Parathyroid adenoma (tissue), 2 donors: Measurements from ENCODE around the gene EDNRB.

Source experiments
- H2AFZ ChIP-seq: fragments of 300-600 bp; sonication (generic); one replicate; pipeline ENCODE4 v1.7.0; 2017; ENCODE audit warnings: antibody characterized with exemption, mild to moderate bottlenecking
- H3K27ac ChIP-seq: fragments of 300-600 bp; sonication (generic); one replicate; pipeline ENCODE4 v1.7.0; 2017
- H3K27me3 ChIP-seq: fragments of 300-600 bp; sonication (generic); one replicate; pipeline ENCODE4 v1.7.0; 2017; ENCODE audit warnings: low read length; ENCODE audit not compliant: control insufficient read depth, insufficient read depth
- H3K36me3 ChIP-seq: fragments of 300-600 bp; sonication (generic); one replicate; pipeline ENCODE4 v1.7.0; 2017; ENCODE audit warnings: low read length; ENCODE audit not compliant: control insufficient read depth, insufficient read depth
- H3K4me1 ChIP-seq: fragments of 300-600 bp; sonication (generic); one replicate; pipeline ENCODE4 v1.7.0; 2017; ENCODE audit warnings: control low read depth
- H3K4me2 ChIP-seq: fragments of 300-600 bp; sonication (generic); one replicate; pipeline ENCODE4 v1.7.0; 2017; ENCODE audit warnings: low read length
- H3K4me3 ChIP-seq: fragments of 300-600 bp; sonication (generic); one replicate; pipeline ENCODE4 v1.7.0; 2017; ENCODE audit warnings: low read depth, low read length
- H3K79me2 ChIP-seq: fragments of 300-600 bp; sonication (generic); one replicate; pipeline ENCODE4 v1.7.0; 2017; ENCODE audit warnings: control low read depth
- H3K9ac ChIP-seq: fragments of 300-600 bp; sonication (generic); one replicate; pipeline ENCODE4 v1.7.0; 2017; ENCODE audit warnings: mild to moderate bottlenecking
- H3K9me3 ChIP-seq: fragments of 300-600 bp; sonication (generic); one replicate; pipeline ENCODE4 v1.7.0; 2017; ENCODE audit warnings: low read length; ENCODE audit not compliant: control insufficient read depth
- TF ChIP-seq, protein P1 (sequence below): fragments of 300-600 bp; sonication (generic); IDR thresholded peaks from one replicate; pipeline ENCODE4 v1.7.0; 2017; ENCODE audit warnings: antibody characterized with exemption, mild to moderate bottlenecking
- donor health status: primary hyperparathyroidism.

EDNRB gene

DNA sequence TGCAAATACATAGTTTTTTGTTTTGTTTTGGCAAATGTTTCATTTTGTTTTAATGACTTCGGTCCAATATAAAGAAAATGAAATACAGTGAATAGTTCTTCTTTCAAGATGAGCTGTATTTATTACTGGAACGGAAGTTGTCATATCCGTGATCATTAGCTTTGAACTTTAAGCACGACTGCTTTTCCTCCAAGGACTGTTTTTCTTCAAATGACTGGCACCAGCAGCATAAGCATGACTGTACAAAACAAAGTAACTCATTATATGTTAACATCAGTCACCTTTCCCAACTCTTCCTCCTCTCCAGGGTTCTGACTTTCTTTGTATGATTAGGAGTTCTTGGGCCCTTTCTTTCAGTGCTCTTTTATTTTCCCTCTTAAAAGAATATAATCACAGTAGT lies 20.5 kb downstream of the EDNRB start:
- Histone ChIP-seq H3K9me3 (no peaks in the 10 kb centered on the region), H3K27ac (peak overlapping the region; percentile 73), H3K4me3 (no peak overlapping the region), H3K9ac (no peak overlapping the region), H3K4me1 (no peaks in the 10 kb centered on the region), H3K27me3 (no peaks in the 10 kb centered on the region), H2AFZ (no peak overlapping the region), H3K36me3 (no peaks in the 10 kb centered on the region), H3K4me2 (no peak overlapping the region), H3K79me2 (no peaks in the 10 kb centered on the region)
- TF ChIP-seq, protein P1, sequence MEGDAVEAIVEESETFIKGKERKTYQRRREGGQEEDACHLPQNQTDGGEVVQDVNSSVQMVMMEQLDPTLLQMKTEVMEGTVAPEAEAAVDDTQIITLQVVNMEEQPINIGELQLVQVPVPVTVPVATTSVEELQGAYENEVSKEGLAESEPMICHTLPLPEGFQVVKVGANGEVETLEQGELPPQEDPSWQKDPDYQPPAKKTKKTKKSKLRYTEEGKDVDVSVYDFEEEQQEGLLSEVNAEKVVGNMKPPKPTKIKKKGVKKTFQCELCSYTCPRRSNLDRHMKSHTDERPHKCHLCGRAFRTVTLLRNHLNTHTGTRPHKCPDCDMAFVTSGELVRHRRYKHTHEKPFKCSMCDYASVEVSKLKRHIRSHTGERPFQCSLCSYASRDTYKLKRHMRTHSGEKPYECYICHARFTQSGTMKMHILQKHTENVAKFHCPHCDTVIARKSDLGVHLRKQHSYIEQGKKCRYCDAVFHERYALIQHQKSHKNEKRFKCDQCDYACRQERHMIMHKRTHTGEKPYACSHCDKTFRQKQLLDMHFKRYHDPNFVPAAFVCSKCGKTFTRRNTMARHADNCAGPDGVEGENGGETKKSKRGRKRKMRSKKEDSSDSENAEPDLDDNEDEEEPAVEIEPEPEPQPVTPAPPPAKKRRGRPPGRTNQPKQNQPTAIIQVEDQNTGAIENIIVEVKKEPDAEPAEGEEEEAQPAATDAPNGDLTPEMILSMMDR, result no peak

DNA sequence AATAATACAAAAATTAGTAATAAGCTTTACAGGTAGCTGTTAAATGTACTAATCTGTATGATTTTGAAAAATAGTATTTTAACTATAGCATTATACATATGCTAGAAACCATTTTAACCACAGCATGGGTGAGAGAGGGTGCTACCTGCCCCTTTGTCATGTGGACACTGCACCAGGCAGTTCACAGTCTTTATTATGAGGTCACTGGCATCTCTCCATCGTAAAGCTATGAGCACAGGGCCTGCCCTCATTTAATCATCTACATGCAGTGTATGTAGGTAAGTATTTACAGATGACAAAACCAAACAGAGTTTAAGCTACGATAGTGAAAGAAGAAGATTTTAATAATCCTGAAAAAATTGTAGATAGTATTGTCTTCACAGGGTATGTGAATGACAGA lies 21.7 kb downstream of the EDNRB start:
- H3K4me2 ChIP-seq, result no peak overlapping the region
- no peaks in the 10 kb centered on the region for H3K27me3 ChIP-seq
- TF ChIP-seq, protein P1, result no peak
- H3K36me3 ChIP-seq, result no peaks in the 10 kb centered on the region
- H3K4me1 ChIP-seq, result no peaks in the 10 kb centered on the region
- no peaks in the 10 kb centered on the region for H3K79me2 ChIP-seq
- peak overlapping the region; percentile 73 for H3K27ac ChIP-seq
- no peak overlapping the region for H3K9ac ChIP-seq
- H2AFZ ChIP-seq, result no peak overlapping the region
- H3K9me3 ChIP-seq, result no peaks in the 10 kb centered on the region
- no peak overlapping the region for H3K4me3 ChIP-seq

DNA sequence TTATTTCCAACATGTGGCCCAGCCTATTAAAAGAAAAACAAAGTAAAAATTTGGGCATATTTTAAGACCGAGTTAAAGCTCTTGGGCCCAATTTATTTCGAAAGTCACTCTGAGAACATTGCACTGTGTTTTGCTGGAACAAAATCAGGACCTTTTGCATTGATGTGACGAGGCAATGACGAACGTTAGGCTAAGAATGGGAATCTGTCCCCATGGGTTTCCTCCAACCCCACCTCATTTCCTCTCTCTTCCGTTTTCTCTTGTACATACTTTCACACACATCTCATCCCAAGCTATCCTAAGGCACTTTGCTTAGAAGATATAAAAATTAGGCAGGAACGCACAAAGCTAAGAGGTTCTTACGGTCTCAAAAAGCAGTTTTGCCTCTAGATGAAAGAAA lies 22.1 kb downstream of the EDNRB start:
- H3K79me2 ChIP-seq, result no peaks in the 10 kb centered on the region
- TF ChIP-seq, protein P1, result no peak
- no peaks in the 10 kb centered on the region for H3K27me3 ChIP-seq
- no peak overlapping the region for H2AFZ ChIP-seq
- H3K36me3 ChIP-seq, result no peaks in the 10 kb centered on the region
- H3K27ac ChIP-seq, result peak overlapping the region; percentile 73
- H3K9ac ChIP-seq, result no peak overlapping the region
- H3K4me2 ChIP-seq, result no peak overlapping the region
- no peaks in the 10 kb centered on the region for H3K4me1 ChIP-seq
- H3K4me3 ChIP-seq, result no peak overlapping the region
- H3K9me3 ChIP-seq, result no peaks in the 10 kb centered on the region

DNA sequence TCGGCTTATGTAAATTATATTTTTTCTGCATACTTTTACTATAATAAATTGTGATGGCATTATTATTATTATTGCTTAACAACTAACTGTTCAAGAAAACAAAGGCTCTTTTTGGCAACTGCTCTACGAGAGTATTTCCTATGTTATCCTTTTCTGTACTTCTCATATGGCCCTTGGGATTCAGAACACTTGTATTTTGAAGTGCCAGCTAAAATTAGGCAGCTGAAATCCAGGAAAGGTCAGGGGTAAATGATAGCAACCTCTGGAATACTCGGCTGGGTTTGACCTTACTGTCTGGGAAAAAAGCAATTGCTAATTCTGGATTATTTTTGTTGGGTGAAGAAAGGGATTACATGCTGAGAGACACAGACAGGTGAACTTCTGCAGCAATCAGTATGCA lies 23.9 kb downstream of the EDNRB start:
- Histone ChIP-seq H3K9ac (no peak overlapping the region), H3K4me3 (no peak overlapping the region), H3K9me3 (no peaks in the 10 kb centered on the region), H3K27ac (peak overlapping the region; percentile 24), H3K27me3 (no peaks in the 10 kb centered on the region), H2AFZ (no peak overlapping the region), H3K4me1 (no peaks in the 10 kb centered on the region), H3K79me2 (no peaks in the 10 kb centered on the region), H3K4me2 (no peak overlapping the region), H3K36me3 (no peaks in the 10 kb centered on the region)
- TF ChIP-seq, protein P1, result no peak

DNA sequence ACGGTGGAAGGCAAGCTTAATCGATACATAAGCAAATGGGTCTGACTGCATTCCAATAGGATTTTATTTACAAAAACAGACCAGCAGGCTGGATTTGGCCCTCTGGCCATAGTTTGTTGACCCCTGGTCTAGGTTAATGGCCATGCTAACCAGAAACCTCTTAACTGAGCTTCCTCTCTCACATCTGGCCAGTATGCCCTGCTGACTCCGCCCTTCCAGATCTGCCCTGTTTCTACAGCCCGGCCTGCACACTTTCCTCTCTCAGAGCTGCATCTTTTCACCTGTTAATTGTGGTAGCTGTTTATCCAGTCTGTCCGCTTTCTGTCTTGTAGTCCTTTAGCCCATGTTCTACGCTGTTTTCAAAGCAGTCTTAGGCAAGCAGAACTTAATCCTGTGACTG lies 25.6 kb downstream of the EDNRB start:
- Histone ChIP-seq H3K4me2 (no peak overlapping the region), H2AFZ (no peak overlapping the region), H3K4me3 (no peak overlapping the region), H3K79me2 (no peaks in the 10 kb centered on the region), H3K4me1 (no peaks in the 10 kb centered on the region), H3K27ac (no peak overlapping the region), H3K27me3 (no peaks in the 10 kb centered on the region), H3K36me3 (no peaks in the 10 kb centered on the region), H3K9ac (no peak overlapping the region), H3K9me3 (no peaks in the 10 kb centered on the region)
- TF ChIP-seq, protein P1, result no peak
